AG04449 (cell line): Measurements from ENCODE around the gene CRHR2.
"Not testable (repeated sequence)": the region's sequence is repeated elsewhere in the genome, so short reads cannot be mapped to it uniquely, and the experiment has no call there.

Experiments used
- CTCF ChIA-PET: fragments of 350-600 bp; formaldehyde crosslinking; extraction: SDS; loops from one replicate; lab custom pipeline; 2021; ENCODE audit warnings: antibody characterized with exemption; lab: Yijun Ruan, JAX
- POLR2A ChIA-PET: fragments of 400-600, 350-600 bp; formaldehyde crosslinking; extraction: SDS; loops from one replicate; lab custom pipeline; 2020; ENCODE audit warnings: antibody characterized with exemption, inconsistent platforms; lab: Yijun Ruan, JAX
- DNase-seq: peaks from one replicate; pipeline ENCODE4 v3.0.0-alpha.2; 2010; ENCODE audit warnings: low read depth, low spot score
- H3K4me3 ChIP-seq: 2 replicates; pipeline ENCODE4 v1.5.1; 2011; ENCODE audit warnings: low read depth, mild to moderate bottlenecking, control low read depth, low read length
- CTCF ChIP-seq: IDR thresholded peaks from one replicate; pipeline ENCODE4 v1.5.1; 2011; ENCODE audit warnings: mild to moderate bottlenecking, moderate library complexity, low read length, control low read depth, inconsistent platforms; ENCODE audit not compliant: insufficient read depth; ENCODE audit errors: missing control alignments

The CRHR2 gene

GRCh38 chr7:30721211-30721610, 39.0 kb upstream of the CRHR2 start:
- POLR2A ChIA-PET, result no interaction called here
- DNase-seq, result no peak
- CTCF ChIA-PET, result no interaction called here

GRCh38 chr7:30719434-30719833, 37.2 kb upstream of the CRHR2 start:
- POLR2A ChIA-PET, H3K4me3 ChIP-seq, DNase-seq: not testable (repeated sequence)
- CTCF ChIA-PET, result interaction anchor here (1.0 kb wide), 1 partner anchor 20 kb away, joined by 4 read pairs; no protein-coding TSS in a partner anchor

More at GRCh38 chr7:30721211-30721610, 39.0 kb upstream of the CRHR2 start:
- TF ChIP-seq CTCF, result no peak
- H3K4me3 ChIP-seq, result no peak overlapping the region

- no peak overlapping the region for H3K4me3 ChIP-seq
- ChIA-PET POLR2A (no interaction called here), CTCF (interaction anchor here (1.0 kb wide), 1 partner anchor 19 kb away, joined by 3 read pairs; no protein-coding TSS in a partner anchor)
- DNase-seq, result no peak
- TF ChIP-seq CTCF, result no peak
Observed at GRCh38 chr7:30717181-30717580, 34.9 kb upstream of the CRHR2 start.

- no peak for TF ChIP-seq CTCF
- H3K4me3 ChIP-seq, result no peak overlapping the region
- ChIA-PET CTCF (interaction anchor here (6.5 kb wide), 1 partner anchor 25 kb away, joined by 37 read pairs; no protein-coding TSS in a partner anchor), POLR2A (no interaction called here)
- no peak for DNase-seq
Observed at GRCh38 chr7:30714129-30714528, 31.9 kb upstream of the CRHR2 start.

- no peak overlapping the region for H3K4me3 ChIP-seq
- DNase-seq, result no peak
- ChIA-PET CTCF (interaction anchor here (6.5 kb wide), 1 partner anchor 26 kb away, joined by 37 read pairs; no protein-coding TSS in a partner anchor), POLR2A (no interaction called here)
- TF ChIP-seq CTCF, result no peak
Observed at GRCh38 chr7:30713392-30713791, 31.1 kb upstream of the CRHR2 start.

- no peak for TF ChIP-seq CTCF
- ChIA-PET POLR2A (no interaction called here), CTCF (interaction anchor here (6.5 kb wide), 1 partner anchor 29 kb away, joined by 37 read pairs; no protein-coding TSS in a partner anchor)
- no peak overlapping the region for H3K4me3 ChIP-seq
- DNase-seq, result no peak
Observed at GRCh38 chr7:30710669-30711068, 28.4 kb upstream of the CRHR2 start.

GRCh38 chr7:30709549-30709948, 27.3 kb upstream of the CRHR2 start:
- TF ChIP-seq CTCF, result no peak
- ChIA-PET POLR2A (no interaction called here), CTCF (interaction anchor here (0.7 to 6.5 kb wide), 2 partner anchors 30 to 41 kb away, joined by 3 to 37 read pairs; no protein-coding TSS in a partner anchor)
- H3K4me3 ChIP-seq, result no peak overlapping the region
- DNase-seq, result no peak
